Activated naive CD8-positive, alpha-beta T cell treated with anti-CD3 and anti-CD28 coated beads, Interleukin-2, amount 50 U/mL, for 16 hours (primary cell): ENCODE measurements around the gene ANP32A.
"Not testable (repeated sequence)": the region's sequence is repeated elsewhere in the genome, so short reads cannot be mapped to it uniquely, and the experiment has no call there.

ENCODE experiments used
- DNase-seq: peaks from one replicate; pipeline ENCODE4 v3.0.0-alpha.2; 2020; ENCODE audit warnings: low read depth, low spot score

Gene ANP32A

DNA sequence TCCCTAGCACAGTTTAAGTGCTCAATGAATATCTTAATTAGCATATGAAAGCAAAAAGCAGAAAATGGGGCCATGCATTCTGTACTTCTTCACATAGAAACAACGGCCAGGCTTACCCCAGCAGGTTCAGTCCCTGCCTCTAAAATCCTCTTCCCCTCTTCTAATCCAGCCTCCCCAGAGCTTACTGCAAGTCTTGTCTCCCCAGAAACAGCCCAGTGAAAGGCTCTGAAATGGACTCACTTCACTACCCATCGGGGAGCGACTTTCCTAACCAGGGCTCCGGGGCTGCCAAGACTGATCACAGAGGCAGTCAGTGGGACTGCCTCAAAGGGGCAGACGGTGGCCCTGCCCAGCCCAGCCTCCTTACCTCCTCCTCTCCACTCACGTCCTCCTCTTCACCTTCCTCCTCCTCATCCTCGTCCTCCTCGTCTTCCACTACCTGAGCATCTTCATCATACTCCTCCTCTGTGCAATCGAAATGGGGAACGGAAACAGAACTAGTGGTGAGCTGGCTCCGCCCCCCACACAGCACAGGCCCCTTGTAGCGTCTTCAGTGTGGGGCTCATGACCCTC is 38.0 kb downstream of the ANP32A start:
- DNase-seq = no peak

DNA sequence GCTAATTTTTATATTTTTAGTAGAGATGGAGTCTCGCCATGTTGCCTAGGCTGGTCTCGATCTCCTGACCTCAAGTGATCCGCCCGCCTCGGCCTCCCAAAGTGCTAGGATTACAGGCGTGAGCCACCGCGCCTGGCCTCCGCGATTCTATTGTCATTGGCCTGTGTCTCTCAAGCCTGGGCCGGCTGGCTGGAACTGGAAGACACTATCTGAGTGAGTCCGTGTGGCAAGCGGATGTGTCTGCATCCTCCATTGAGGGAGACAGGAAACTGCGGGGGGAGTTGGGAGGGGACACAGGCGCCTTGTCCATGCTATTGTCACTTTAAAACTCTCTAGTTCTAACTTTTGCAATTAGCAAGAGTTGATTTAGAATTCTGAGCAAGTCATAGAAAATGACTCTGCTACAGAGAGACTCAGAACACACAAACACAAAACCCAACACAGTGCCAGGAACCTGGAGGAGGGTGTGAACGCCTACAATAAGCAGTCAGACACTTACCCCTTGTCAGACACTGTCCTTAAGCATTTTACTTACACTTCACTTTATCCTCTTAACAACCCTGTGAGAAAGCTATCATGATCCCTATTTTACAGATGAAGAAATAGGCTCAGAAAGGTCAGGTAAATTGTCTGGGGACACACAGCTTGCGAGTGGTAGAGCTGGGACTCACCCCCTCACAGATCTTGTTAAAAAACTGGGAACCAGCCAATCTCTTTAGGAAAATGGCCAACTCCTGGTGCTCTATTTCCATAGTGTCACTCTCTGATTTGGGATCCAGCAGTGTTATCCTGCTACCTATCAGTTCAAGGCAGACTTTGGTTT is 38.7 kb downstream of the ANP32A start:
- DNase-seq = no peak

DNA sequence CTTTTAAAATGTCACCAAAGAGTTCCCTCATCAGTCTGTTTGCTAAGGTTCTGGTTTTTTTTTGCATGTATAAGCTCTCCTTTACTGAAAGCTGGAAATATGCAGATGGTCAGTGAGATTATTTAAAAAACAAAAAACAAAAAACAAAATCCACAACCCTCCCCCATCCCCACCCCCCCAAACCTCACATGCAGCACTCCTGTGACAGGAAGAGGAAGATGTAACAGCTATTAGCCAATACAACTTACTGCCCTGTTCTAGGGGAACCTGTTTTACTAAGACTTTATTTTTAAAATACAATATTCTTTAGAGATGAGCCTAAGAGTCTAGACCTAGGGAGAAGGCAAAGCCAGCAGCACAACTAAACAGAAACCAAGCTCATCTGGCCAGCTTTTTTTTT is 39.5 kb downstream of the ANP32A start:
- no peak for DNase-seq

DNA sequence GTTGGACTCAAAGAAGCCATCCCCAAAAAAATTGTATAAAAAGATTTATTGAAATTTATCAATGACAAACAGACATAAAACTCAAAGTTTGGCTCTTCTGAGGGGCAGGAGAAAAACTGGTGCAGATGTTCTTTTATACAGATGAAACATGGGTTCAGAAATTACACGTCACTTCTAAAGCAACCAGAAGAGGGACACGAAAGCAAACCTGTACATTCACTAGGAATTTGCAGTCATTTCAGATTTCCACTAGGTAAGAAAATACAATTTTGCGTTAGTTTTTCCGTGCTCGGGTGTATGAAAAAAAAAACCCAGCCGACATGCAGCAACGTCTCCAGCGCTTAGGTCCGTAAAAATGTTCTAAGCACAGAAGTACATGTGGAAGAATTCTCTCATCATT is 41.8 kb downstream of the ANP32A start:
- DNase-seq = no peak

DNA sequence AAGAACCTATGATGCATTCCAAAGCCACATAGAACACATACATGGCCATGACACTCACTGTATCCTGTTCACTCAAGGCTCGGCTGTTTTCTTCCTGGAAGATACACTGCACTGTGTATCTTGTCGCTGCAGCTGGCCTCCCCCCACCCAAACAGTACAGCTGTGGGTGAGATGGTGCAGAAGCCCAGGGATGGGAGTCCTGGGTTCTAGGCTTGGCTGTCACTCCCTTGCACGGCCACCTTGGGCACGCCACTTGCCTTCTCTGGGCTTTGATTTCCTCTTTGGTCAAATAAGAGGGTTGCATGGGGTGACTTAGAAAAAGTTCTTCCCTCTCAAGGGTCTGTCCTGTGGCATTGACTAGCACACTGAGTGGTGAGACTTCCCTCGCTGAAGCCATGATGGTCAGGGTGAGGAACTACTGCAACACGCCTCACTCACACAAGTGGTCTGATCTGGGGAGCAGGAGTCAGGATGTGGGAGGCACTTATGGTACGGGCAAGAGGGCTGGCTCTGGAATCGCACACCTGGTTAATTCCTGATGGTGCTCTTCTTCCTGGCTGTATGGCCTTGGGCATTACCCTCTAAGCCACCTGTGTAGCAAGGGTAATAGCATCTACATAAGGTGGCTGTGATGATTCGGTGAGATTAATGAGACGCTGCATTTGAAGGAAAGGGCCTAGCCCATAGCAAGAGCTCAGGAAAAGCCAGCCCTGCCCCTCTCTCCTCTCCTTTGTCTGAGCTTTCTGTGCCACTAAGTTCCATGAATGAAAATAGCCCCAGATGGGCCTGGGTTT is 44.0 kb downstream of the ANP32A start:
- no peak for DNase-seq

DNA sequence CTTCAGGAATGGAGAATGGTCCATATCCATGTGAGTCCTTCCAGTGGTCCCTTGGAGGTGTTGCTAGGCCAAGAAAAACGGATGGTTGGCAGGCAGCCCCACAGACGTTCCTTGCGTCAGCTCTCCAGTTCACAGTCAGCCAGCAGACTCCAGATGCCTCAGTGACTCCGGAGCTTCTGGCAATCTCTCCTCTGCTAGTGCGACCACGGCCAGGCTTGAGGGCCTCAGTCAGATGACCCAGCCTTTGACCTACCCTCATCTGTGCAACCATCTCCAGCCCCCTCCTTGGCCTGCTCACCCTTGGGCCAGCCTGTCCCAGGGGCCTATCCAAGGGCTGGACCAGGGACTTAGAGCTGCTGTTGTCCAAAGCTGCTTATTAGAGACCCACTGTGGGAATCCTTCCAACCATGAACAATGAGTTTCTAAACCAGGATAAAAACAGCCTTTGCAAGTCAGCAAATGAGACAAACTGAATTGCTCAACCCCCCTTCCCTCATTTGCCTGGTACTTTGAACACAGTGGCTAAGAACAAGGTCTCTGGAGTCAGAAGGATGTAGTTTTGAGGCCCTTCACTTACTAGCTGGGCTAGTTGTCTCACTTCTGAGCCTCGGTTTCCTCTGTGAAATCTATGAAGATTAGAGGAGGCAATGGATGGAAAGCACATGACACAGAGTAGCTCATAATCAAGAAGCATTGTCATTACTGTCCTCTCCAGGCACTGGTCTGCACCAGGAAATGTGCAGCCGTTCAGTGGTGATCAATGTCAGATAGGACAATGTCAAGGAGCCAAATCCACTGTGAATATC is 44.8 kb downstream of the ANP32A start:
- no peak for DNase-seq

DNA sequence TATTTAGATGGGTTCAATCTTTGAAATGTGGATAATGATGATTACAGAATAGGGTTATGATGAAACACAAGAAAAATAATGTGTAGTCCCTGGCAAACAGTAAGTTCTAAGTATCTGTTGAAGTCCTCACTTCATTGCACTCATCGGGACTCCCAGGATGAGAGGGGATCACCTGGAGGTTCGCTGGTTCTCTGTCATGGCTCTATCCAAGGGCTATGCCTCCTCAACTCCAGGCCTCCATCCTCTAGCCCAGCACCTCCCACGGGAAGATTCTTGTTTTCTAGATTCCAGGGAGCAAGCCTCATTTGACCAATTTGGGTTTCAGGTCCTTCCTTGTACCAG is 45.5 kb downstream of the ANP32A start:
- DNase-seq = no peak

DNA sequence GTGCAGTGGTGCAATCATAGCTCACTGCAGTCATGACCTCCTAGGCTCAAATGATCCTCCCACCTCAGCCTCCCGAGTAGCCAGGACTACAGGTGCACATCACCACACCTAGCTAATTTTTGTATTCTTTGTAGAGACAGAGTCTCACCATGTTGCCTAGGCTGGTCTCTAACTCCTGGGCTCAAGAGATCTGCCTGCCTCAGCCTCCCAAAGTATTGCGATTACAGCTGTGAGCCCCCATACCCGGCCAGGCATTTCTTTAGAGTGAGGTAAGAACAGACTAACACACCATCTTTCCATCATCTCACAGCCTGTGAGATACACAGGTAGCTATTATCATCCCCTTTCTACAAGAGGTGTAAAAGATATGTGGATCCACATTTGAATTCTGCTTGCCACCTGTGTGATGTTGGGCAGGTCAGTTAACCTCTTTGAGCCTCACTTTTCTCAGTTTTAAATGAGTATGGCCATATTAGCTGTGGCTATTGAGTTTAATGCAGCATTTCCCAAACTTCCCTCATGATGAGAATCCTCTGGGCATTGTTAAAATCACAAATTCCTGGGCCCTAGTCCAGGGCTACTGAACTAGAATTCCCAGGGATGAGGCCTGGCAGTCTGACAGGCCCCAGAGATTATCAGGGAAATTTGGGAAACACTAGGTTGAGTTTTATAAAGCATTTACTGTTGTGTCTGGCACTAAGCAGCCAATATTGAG is 46.0 kb downstream of the ANP32A start:
- no peak for DNase-seq

DNA sequence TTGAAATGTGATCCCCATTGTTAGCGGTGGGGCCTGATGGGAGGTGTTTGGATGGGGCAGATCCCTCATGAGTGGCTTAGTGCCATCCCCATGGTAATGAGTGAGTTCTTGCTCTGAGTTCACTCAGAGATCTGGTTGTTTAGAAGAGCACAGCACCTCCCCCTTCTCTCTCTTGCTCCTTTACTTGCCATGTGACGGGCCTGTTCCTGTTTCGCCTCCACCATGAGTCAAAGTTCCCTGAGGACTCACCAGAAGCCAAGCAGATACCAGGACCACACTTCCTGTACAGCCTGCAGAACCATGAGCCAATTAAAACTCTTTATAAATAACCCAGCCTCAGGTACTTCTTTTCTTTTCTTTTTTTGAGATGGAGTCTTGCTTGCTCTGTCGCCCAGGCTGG is 46.6 kb downstream of the ANP32A start:
- no peak for DNase-seq

DNA sequence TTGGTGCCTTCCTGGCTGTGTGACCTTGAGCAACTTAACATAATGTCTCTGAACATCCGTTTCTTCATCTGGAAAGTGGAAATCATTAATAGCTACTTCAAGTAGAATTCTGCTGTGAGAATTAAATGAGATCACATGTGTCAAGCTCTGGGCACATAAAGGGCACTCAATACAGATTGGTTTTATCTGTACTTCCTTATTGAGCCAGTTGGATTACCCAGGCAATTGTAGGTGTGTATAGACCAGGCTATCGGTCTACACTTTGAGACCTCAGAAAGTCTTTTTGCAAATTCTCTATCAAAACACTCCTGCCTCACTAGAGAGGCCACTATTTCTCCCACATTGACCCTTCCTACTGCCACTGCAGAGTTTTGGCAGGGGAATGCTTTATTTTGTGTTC is 47.7 kb downstream of the ANP32A start:
- DNase-seq = no peak

DNA sequence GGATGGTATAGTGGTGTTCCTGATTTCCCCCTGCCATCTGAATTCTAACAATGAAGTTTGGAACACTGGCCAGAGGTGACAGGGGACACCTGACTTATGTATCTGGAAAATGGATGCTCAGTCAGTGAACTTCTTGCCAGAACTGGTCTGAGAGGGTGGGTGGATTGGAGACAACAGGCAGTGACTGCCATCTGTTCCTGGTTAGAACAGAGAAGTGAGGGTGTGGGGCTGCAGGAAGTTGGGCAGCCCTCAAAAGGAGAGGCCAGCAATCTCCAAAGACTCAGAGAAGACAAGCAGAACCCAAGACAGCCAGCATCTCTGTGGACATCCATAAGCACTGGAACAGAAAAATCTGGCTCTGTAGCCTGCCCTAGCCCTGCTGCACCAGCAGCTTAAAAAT is 50.5 kb downstream of the ANP32A start:
- no peak for DNase-seq

DNA sequence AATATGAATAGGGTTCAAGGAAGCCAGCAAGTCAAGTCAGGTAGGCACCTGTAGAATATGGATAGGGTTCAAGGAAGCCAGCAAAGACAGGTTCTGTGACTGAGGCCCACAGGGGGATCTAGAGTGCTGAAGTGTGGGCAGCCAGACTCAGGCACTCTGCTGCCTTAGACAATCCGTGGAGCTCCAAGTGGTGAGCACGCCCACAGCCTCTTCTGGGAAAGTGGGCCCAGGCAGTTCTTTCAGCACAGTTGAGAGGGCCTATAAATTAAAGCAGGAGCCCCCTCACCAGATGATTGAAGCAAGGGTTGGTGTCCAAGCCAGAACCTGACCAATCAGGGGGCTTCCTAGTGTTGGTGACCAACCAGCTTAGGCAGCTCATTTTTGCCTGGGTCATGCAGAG is 51.0 kb downstream of the ANP32A start:
- DNase-seq = no peak

DNA sequence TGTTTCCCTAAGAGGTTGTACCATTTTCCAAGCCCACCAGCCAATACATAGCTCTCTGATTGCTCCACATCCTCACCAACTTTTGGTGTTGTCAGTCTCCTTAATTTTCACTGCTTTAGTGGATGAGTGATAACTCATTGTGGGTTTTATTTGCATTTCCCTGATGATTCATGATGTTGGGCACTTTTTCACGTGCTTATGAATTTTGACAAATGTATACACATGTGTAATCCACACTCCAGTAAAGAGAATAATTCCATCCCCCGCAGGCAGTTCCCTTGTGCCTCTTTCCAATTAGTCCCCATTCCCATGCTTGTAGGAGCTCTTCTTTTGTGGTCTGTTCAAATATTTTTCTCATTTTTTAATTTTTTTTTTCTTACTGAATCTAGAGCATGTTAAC is 52.4 kb downstream of the ANP32A start:
- no peak for DNase-seq

DNA sequence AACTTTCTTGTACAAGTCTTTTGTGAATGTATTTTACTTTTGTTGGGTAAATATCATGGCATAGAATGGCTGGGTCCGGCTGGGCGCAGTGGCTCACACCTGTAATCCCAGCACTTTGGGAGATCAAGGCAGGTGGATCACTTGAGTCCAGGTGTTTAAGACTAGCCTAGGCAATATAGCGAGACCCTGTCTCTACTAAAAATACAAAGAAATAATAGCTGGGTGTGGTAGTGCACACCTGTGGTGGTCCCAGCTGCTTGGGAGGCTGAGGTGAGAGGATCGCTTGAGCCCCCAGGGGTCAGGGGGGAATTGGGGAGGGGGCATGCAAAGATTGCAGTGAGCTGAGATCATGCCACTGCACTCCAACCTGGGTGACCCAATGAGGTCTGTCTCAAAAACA is 52.9 kb downstream of the ANP32A start:
- DNase-seq = no peak

DNA sequence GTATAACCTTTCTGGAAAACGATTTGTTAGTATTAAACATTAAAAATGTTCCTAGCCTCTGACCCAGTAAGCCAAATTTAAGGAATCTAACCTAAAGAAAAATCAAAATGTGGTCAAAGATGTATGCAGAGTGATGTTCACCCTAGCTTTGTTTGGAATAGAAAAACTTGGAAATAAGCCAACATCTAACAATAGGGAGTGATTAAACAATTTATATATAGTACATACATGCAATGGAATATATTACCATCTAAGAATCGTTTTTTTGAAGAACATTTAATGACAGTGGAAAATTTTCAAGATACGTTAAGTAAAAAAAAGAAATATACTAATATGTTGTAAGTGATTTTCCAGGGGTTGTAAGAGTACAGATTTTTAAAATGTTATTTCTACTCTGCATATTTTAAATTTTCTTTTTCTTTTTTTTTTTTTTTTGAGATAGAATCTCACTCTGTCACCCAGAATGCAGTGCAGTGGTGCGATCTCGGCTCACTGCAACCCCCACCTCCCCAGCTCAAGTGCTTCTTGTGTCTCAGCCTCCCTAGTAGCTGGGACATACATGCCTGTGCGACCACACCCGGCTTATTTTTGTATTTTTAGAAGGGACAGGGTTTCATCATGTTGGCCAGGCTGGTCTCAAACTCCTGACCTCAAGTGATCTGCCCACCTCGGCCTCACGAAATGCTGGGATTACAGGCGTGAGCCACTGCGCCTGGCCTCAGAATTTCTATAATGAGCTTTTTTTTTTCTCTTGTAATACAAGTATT is 54.9 kb downstream of the ANP32A start:
- DNase-seq = no peak

DNA sequence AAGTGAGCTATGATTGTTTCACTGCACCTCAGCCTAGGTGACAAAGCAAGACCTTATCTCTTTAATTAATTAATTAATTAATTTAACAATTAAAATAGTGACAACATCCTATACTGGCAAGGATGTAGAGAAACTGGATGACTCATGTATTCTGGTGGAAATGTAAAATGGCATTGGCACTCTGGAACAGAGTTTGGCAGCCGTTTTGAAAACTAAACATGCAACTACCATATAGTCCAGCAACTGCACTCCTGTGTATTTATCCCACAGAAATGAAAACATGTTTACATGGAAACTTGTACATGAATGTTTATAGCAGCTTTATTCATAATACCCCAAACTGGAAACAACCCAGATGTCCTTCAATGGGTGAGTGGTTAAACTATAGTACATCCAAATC is 56.6 kb downstream of the ANP32A start:
- no peak for DNase-seq

DNA sequence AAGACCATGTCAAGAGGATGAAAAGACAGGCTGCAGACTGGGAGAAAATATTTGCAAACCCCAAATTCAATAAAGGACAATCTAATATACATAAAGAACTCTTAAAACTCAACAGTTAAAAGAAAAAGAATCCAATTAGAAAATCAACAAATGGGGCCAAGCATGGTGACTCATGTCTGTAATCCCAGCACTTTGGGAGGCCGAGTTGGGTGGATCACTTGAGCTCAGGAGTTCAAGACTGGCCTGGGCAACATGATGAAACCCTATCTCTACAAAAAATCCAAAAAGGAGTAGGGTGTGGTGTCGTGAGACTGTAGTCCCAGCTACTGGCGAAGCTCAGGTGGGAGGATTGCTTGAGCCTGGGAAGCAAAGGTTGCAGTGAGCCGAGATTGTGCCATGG is 57.6 kb downstream of the ANP32A start:
- no peak for DNase-seq

DNA sequence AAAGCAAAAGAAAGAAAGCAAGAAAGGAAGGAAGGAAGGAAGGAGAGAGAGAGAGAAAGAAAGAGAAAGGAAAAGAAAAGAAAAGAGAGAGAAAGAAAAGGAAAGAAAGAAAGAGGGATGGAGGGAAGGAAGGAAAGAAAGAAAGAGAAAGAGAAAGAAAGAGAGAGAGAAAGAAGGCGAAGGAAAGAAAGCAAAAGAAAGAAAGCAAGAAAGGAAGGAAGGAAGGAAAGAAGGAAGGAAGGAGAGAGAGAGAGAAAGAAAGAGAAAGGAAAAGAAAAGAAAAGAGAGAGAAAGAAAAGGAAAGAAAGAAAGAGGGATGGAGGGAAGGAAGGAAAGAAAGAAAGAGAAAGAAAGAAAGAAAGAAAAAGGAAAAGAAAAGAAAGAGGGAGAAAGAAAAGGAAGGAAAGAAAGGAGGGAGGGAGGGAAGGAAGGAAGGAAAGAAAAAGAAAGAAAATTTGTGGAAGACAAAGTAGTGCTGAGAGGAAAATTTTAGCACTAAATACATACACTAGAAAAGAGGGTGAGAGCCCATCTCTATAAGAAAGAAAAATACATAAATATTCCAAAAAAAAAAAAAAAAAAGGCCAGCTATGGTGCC is 60.6 kb downstream of the ANP32A start:
- DNase-seq = not testable (repeated sequence)

DNA sequence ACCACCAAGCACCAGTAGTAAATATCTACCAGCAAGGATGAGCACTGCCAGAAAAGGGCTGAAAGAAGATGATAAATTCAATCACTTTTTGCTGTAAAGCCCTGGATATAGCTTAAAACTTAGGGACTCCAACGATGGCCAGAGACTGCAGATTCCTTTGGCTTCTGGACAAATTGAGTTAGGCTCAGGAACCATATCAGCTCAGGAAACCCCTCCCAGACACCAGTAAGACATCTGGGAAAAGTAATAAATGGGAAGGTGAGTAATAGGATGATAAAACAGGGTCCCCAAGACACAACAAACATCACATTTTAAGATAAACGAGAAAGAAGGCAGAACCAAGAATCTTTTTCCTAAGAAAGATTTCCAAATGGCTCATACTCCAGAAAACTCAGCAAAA is 65.0 kb downstream of the ANP32A start:
- no peak for DNase-seq

DNA sequence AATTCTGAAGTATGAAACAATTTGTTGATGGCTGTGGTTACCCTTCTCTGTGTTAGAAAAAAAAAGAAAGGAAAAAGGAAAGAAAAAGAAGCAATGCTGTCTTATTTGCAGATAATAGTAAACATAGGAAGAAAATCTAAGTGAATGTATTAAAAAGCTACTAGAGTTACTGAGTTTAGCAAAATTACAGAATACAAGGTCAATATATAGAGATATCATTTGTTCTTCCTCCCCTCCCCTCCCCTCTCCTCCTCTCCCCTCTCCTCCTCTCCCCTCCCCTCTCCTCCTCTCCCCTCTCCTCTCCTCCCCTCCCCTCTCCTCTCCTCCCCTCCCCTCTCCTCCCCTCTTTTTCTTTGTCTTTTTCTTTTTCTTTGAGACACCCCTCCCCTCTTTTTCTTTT is 69.1 kb downstream of the ANP32A start:
- DNase-seq = no peak
